Esophagus squamous epithelium (tissue), 4 donors: ENCODE data around the gene ZSWIM3.

ENCODE experiments used
- POLR2A ChIP-seq, 4 donors: fragments of 450-650 bp; IDR thresholded peaks; one replicate each; pipeline ENCODE4 v1.6.1; 2017; ENCODE audit warnings: antibody characterized with exemption in 4 of 4, mild to moderate bottlenecking in 4 of 4, moderate library complexity in 3 of 4
- TF ChIP-seq, protein P1 (sequence below), 6 experiments: fragments of 450-650 bp in 4 of 6; fragments of 200-600 bp in 2 of 6; sonication (generic) in 2 of 6; IDR thresholded peaks; one replicate each; pipeline ENCODE4 v1.5.1; 2016 to 2019; ENCODE audit warnings: antibody characterized with exemption in 6 of 6, mild to moderate bottlenecking in 4 of 6, moderate library complexity in 4 of 6

DNA sequence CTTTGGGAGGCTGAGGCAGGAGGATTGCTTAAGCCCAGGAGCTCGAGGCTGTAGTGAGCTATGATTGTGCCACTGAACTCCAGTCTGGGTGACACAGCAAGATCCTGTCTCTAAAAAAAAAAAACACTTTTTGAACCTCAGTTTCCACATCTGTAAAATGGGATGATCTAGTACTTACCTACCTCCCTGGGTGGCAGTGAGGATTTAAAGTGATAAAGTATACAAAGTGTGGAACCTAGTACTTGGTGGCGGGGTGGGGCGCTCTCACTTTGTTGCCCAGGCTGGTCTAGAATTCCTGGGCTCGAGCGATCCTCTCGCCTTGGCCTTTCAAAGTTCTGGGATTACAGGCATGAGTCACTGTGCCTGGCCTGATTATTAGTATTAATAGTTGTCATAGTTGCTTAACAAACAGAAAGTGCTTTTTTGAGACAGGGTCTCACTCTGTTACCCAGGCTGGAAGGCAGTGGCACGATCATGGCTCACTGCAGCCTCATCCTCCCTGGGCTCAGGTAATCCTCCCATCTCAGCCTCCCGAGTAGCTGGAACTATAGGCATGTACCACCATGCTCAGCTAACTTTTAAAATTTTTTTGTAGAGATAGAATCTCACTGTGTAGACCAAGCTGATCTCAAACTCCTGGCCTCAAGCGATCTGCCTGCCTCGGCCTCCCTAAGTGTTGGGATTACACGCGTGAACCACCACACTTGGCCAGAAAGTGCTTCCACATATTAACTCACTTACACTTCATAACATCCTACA lies 61.5 kb downstream of the ZSWIM3 start:
- TF ChIP-seq, protein P1, sequence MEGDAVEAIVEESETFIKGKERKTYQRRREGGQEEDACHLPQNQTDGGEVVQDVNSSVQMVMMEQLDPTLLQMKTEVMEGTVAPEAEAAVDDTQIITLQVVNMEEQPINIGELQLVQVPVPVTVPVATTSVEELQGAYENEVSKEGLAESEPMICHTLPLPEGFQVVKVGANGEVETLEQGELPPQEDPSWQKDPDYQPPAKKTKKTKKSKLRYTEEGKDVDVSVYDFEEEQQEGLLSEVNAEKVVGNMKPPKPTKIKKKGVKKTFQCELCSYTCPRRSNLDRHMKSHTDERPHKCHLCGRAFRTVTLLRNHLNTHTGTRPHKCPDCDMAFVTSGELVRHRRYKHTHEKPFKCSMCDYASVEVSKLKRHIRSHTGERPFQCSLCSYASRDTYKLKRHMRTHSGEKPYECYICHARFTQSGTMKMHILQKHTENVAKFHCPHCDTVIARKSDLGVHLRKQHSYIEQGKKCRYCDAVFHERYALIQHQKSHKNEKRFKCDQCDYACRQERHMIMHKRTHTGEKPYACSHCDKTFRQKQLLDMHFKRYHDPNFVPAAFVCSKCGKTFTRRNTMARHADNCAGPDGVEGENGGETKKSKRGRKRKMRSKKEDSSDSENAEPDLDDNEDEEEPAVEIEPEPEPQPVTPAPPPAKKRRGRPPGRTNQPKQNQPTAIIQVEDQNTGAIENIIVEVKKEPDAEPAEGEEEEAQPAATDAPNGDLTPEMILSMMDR (IDR thresholded peaks at IDR 0.05), result no peak
- no peak for TF ChIP-seq POLR2A (IDR thresholded peaks at IDR 0.05)
